ENCODE measurements around the gene AKAP1.

AKAP1 gene

GRCh38 chr17:57133486-57133885 is 48.4 kb downstream of the AKAP1 start:
- no peak for DNase-seq (ENCODE audit: low read depth)

- no peak for DNase-seq (ENCODE audit: low read depth)
Measured at GRCh38 chr17:57135026-57135788, 50.2 kb downstream of the AKAP1 start.

DNA sequence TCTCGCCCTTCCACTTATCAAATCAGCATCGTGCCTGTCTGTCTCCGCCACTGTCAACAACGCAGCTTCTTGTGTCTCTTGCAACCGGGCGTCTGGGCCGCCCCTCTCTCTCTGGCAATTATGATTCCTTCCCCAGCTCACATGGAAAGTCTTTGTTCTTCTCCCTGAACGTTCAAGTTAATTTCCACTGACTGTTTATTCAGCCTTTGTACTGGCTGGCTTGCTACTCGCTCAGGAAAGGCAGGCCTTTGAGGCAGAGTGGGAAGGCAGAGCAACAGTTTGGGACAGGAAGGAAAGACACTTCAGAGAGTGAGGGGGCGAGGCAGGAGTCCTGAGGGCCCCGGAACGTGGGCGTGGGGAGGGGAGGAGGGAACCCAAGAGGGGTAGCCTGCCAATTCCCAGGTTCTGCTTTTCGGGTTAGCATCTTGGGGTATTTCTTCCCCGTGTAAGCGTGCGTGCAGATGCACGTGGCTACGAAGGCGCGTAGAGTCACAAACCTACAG is 50.8 kb downstream of the AKAP1 start:
- DNase-seq (ENCODE audit: low read depth): no peak

GRCh38 chr17:57136355-57136754 is 51.3 kb downstream of the AKAP1 start:
- DNase-seq (ENCODE audit: low read depth): no peak

- DNase-seq (ENCODE audit: low read depth): no peak
Measured at GRCh38 chr17:57138030-57138911, 53.2 kb downstream of the AKAP1 start.

DNA sequence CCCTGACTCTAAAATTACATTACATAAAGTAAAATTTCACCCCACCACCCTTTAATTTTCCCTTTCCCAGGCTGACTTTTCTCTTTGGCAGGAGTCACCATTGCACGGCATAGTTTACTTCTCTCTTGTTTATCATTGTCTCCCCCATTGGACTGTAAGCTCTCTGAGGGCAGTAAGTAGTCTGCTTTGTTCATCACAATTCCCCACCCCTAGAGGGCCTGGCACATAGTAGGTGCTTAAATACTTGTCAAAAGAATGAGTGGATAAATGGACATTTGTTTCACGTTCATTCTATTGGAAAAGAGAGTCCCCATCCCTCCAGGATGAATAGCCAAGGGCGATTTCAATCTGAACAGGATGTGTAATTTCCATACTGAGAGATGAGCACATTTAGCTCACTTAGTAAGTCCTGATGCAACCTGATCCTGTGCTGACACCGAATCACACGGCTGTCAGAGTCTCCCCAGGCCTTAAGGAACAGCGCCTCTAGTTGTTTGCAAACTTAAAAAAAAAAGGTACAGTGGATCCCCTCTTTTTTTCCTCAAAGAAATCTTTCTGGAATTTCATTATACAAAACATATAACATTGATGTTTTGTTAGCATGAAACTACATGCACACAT is 54.0 kb downstream of the AKAP1 start:
- no peak for DNase-seq (ENCODE audit: low read depth)

DNA sequence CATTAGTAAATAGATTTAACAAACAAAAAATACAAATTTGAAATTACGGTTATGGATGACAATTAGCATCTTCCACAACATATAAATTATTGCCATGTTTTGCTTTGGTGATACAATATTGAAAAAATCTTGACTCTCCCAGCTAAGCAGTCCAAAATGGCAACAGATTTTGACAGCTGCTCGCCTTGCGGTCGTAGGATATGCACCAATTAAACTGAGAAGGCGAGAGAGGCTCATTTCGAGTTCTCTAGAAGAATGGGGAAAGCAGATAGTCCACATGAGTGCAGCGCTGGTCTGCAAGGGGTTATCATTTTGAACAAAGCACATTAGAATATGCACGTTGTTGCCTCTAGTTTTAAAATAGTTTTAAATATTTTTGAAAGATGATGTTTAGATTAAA is 55.3 kb downstream of the AKAP1 start:
- no peak for DNase-seq (ENCODE audit: low read depth)

- no peak for DNase-seq (ENCODE audit: low read depth)
Measured at GRCh38 chr17:57142925-57143324, 57.9 kb downstream of the AKAP1 start.

GRCh38 chr17:57143361-57143760 is 58.3 kb downstream of the AKAP1 start:
- DNase-seq (ENCODE audit: low read depth): no peak

GRCh38 chr17:57143919-57144318 is 58.9 kb downstream of the AKAP1 start:
- no peak for DNase-seq (ENCODE audit: low read depth)

DNA sequence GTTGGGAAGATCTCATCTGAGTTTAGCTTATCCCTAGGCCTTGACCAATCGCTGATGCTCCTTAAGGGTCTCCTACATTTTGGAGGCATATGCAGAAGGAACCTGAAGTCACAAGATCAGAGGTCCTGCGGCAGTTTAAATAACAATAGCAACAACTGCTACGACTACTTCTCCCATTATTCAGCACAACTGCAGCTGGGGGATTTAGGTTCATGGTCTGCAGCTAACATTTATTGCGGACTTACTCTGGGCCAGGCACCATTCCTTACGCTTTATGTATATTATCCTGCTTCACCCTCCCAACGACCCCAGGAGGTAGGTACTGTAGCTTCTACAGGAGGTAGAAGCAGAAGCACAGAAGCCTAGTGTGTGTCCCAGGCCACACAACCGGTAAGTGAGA is 59.5 kb downstream of the AKAP1 start:
- no peak for DNase-seq (ENCODE audit: low read depth)

DNA sequence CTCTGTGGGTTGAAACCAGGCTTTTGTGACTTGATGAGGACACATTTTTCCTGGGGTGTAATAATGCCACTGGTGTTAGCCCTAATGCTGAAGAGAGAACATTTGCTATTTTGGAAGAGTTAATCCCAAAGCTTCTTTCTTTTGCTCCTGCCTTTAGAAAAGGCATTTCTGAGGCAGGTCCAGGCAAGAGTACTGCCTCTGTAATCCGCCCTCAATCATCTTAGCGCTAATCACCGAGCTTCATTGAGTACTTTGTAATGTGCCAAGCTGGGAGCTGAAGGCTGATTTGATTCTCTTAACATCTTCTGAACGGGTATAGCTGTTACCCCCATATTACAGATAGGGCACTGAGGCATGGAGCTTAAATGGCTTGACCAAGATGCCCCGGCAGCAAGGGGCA is 60.3 kb downstream of the AKAP1 start:
- DNase-seq (ENCODE audit: low read depth): no peak

- no peak for DNase-seq (ENCODE audit: low read depth)
Measured at GRCh38 chr17:57146273-57146672, 61.2 kb downstream of the AKAP1 start.

DNA sequence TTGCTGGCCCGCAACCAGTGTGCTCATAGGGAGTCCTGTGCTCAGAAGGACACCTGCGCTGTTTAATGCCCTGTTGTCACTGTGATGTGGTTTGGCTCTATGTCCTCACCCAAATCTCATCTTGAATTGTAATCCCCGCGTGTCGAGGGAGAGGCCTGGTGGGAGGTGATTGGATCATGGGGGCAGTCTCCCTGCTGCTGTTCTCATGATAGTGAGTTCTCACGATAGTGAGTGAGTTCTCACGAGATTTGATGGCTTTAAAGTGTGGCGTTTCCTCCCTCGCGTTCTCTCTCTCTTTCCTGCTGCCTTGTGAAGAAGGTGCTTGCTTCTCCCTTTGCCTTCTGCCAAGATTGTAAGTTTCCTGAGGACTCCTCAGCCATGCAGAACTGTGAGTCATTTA is 66.8 kb downstream of the AKAP1 start:
- no peak for DNase-seq (ENCODE audit: low read depth)

DNA sequence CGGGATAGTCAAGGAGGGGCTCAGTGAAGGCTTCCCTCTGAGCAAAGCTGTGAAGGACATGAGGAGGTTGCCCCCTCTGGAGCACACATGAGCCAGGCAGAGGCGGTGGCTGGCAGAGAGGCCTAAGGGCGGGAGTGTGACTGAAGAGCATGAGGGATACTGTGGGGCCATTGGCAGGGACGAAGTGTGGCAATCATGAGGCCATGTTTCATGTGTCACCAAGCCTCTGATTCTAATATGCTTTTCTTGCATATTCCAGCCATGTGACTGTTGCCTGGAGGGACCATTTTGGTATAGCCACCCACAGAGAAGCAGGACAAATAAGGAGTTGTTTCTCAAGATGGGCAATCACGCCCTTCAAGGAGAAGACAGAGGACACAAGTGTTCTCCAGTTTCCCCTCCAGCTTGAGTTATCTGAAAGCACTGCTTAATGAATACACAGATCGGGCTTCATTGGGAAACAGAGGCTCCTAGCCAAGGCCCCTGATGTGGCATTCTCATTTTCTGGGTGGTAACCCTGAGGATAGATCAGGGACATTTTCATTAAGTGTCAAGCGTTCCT is 68.0 kb downstream of the AKAP1 start:
- no peak for DNase-seq (ENCODE audit: low read depth)

GRCh38 chr17:57154921-57155320 is 69.9 kb downstream of the AKAP1 start:
- DNase-seq (ENCODE audit: low read depth): no peak

- DNase-seq (ENCODE audit: low read depth): no peak
Measured at GRCh38 chr17:57158325-57158724, 73.3 kb downstream of the AKAP1 start.

GRCh38 chr17:57158795-57159194 is 73.7 kb downstream of the AKAP1 start:
- no peak for DNase-seq (ENCODE audit: low read depth)

DNA sequence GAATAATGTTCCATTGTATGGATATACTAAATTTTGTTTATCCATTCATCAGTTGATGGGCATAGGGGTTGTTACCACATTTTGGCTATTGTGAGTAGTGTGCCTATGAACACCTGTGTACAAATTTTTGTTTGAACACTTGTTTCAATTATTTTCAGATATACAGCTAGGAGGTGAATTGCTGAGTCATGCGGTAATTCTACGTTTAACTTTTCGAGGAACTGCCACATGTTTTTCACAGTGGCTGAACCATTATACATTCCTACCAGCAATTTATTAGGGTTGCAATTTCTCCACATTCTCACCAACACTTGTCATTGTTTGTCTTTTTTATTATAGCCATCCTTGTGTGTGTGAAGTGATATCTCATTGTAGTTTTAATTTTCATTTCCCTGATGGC is 75.6 kb downstream of the AKAP1 start:
- no peak for DNase-seq (ENCODE audit: low read depth)

- no peak for DNase-seq (ENCODE audit: low read depth)
Measured at GRCh38 chr17:57164814-57165213, 79.8 kb downstream of the AKAP1 start.

DNA sequence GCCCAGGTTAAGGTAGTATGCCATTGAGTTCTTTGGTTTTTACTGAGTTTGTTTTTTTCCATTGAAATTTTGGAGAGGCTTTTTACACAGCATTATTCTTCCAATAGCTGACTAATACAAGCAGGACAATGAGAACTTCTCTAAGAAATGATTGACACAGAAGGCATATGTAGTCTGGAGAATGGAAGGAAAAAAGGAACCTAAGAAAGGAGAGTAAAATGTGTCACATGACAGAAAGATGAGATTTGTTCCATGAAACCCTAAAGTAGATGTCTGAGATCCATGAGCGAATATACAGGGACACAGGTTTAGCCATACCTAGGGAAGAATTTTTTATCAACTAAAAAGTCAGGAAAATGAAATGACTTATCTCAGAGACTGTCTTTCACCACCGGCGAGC is 80.7 kb downstream of the AKAP1 start:
- no peak for DNase-seq (ENCODE audit: low read depth)

- DNase-seq (ENCODE audit: low read depth): no peak
Measured at GRCh38 chr17:57166803-57167202, 81.8 kb downstream of the AKAP1 start.
